GM13976 (cell line): ENCODE data around the gene PGF.
"Not testable (repeated sequence)": the region's sequence is repeated elsewhere in the genome, so short reads cannot be mapped to it uniquely, and the experiment has no call there.

Experiments
- DNase-seq: peaks from one replicate; pipeline ENCODE4 v3.0.0; 2012; ENCODE audit warnings: low spot score
- in situ Hi-C: fragments of 300-500 bp; cut with MboI; formaldehyde crosslinking; loops from one replicate; pipeline ENCODE4 v1.12.0; 2022; ENCODE audit warnings: low sequenced_read_pairs, mixed read lengths, inconsistent platforms; ENCODE audit not compliant: unreplicated experiment
- TF ChIP-seq, protein P1 (sequence below): IDR thresholded peaks from 2 replicates; pipeline ENCODE4 v1.5.1; 2012; ENCODE audit warnings: borderline replicate concordance, mild to moderate bottlenecking; ENCODE audit not compliant: insufficient read depth; ENCODE audit errors: extremely low read depth, missing control alignments, control extremely low read depth

The PGF gene

DNA sequence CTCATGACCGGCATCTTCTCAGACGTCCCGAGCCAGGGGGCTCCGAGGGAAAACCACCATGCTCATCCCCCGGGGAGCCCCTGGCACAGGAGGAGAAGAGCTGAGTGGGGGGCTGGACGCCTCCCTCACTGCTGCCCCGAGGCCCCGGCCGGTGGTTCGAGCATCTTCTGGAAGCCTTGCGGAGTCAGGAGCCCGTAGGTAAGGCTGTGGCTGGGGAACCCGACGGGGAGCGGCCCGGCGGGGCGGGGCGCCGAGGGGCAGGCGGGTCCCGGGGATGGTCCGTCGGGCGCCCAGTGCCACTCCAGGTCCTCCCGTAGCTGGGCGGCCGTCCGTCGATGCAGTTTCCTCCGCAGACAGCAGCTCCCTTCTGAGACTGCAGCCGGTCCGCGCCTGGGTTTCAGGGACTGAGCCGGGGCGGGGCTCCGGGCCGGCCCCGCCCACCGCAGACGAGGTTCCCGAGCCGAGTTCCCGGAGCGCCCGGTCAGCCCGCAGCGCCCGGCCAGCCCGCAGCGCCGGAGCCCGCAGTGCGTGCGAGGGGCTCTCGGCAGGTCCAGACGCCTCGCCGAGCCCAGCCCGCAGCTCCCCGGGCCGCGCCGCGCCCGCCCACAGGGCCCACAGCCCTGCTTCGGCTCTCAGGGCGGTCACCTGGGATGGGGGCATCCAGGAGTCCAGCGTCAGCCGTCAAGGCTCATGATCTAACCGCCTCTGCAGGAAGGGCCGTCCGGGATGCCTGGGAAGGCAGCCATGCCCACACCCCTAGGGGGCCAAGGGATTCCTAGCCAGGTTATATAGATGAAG, at the start of gene PGF:
PGF (minus strand) TSS at position 369 of the 798 bp plus-strand sequence; CDS start at position 14, 355 bp downstream.
- TF ChIP-seq, protein P1, sequence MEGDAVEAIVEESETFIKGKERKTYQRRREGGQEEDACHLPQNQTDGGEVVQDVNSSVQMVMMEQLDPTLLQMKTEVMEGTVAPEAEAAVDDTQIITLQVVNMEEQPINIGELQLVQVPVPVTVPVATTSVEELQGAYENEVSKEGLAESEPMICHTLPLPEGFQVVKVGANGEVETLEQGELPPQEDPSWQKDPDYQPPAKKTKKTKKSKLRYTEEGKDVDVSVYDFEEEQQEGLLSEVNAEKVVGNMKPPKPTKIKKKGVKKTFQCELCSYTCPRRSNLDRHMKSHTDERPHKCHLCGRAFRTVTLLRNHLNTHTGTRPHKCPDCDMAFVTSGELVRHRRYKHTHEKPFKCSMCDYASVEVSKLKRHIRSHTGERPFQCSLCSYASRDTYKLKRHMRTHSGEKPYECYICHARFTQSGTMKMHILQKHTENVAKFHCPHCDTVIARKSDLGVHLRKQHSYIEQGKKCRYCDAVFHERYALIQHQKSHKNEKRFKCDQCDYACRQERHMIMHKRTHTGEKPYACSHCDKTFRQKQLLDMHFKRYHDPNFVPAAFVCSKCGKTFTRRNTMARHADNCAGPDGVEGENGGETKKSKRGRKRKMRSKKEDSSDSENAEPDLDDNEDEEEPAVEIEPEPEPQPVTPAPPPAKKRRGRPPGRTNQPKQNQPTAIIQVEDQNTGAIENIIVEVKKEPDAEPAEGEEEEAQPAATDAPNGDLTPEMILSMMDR, result no peak
- in situ Hi-C loops, result no loop called here
- peak; percentile 75 for DNase-seq

DNA sequence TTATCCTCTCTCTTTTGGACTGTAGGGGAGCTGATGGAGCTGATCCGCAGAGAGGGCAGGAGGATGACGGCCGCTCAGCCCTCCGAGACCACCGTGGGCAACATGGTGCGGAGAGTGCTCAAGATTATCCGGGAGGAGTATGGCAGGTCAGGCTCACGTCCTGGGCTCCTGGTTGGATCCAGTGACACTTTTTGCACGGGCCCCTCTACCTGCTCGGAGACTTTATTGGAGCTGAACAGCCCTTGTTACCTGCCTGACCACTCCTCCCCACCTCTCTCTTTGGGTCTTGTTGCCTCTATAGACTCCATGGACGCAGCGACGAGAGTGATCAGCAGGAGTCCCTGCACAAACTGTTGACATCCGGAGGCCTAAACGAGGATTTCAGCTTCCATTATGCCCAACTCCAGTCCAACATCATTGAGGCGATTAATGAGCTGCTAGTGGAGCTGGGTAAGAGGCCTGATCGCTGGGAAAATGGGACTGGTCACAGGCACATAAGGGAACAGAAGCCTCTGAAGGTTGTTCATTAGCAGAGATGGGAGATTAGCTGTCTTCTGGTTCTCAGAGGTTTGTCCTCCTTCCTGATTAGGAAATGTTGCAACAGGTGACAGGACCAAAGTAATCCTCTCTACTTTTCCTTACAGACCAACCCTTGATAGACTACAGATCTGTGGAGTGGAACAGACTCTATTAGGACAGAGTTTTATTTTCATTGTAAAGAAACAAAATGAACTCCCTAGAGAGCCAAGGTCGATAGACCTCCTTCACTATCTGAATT, 48.0 kb upstream of the PGF start:
- no peak for DNase-seq
- in situ Hi-C loops, result no loop called here
- TF ChIP-seq, protein P1, result no peak

DNA sequence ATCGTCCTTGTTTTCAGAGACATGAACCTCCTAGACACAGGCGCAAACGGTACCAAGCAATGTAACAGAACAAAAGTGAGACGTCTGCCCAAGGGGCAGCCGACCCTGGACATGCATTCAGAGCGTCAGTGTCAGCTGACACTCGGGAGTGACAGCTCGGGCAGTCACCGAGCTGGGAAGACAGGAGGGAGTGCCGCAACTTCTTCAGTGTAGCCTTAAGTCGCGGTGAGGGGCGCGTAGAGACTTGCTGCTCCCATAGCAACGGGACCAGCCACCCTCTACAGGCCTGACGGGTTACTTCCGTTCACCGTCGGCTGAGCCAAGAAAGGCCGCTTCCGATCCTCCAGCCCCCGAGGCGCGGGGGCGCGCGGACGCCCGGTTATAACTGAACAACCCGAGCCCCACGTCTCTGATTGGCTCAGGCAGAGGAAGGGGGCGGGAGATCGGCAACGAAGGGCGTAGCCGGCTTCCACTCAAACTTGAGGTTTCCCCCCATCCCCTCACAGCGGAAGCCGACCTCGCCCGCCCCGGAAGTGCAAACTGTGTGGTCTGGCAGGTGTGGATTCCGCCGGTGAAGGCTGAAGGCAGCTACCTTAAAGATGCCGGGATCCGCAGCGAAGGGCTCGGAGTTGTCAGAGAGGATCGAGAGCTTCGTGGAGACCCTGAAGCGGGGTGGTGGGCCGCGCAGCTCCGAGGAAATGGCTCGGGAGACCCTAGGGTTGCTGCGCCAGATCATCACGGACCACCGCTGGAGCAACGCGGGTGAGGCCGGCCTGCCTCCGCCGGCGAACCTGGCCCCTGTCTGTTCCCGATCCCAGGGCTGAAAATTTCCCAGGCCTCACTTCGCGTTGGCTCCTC, 47.2 kb upstream of the PGF start, which contains the start of gene EIF2B2:
EIF2B2 (plus strand) TSS at position 530 of the 858 bp plus-strand sequence; CDS start at position 600, 70 bp downstream.
- DNase-seq, result peak; percentile 98
- in situ Hi-C loops, result no loop called here
- TF ChIP-seq, protein P1, result no peak

DNA sequence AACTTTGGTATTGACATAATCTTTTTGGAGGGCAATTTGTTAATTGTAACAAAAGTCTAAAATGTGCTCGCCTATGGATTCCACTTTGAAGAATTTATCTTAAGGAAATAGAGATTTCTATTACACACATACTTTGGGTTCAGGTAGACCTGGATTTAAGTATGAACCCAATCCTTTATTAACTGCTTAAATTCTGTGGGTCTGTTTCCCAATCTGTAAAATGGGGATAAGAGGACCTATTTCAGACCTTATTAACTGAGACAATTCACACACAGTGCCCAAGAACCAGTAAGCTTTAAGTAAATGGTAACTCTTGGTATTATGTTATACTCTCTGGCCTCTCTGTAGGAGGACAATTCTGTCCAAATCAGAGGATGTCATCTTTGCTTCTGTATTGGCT, 46.5 kb upstream of the PGF start:
- in situ Hi-C loops, result no loop called here
- TF ChIP-seq, protein P1, result no peak
- DNase-seq, result no peak

DNA sequence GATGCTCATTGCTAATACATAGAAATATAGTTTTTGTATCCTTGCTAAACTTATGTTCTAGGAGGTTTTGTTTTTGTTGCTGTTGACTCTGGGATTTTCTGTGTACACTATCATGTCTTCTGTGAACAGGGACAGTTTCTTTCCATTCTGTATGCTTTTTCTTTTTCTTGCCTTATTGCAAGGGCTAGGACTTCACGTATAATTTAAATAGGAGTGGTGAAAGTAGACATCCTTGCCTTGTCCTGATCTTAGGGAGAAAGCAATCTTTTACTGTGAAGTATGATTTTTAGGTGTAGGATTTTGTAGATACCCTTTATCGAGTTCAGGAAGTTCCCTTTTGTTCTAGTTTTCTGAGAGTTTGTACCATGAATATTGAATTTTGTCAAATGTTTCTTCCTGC, 45.9 kb upstream of the PGF start:
- in situ Hi-C loops, result no loop called here
- TF ChIP-seq, protein P1, result no peak
- DNase-seq, result no peak

DNA sequence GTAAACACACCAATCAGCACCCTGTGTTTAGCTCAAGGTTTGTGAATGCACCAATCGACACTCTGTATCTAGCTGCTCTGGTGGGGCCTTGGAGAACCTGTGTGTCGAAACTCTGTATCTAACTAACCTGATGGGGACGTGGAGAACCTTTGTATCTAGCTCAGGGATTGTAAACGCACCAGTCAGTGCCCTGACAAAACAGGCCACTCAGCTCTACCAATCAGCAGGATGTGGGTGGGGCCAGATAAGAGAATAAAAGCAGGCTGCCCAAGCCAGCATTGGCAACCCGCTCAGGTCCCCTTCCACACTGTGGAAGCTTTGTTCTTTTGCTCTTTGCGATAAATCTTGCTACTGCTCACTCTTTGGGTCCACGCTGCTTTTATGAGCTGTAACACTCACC, 40.4 kb upstream of the PGF start:
- DNase-seq, in situ Hi-C loops: not testable (repeated sequence)

DNA sequence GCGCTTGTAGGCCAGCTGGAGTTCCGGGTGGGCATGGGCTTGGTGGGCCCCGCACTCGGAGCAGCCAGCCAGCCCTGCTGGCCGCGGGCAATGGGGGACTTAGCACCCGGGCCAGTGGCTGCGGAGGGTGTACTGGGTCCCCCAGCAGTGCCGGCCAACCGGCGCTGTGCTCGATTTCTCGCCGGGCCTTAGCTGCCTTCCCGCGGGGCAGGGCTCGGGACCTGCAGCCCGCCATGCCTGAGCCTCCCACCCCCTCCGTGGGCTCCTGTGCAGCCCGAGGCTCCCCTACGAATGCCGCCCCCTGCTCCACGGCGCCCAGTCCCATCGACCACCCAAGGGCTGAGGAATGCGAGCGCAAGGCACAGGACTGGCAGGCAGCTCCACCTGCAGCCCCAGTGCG, 38.8 kb upstream of the PGF start:
- DNase-seq, in situ Hi-C loops: not testable (repeated sequence)
